SU-DHL-6 (cell line): Measurements from ENCODE around the gene KSR2.

Source experiments
- H2AFZ ChIP-seq: fragments of 200-600 bp; sonication (generic); 2 replicates; pipeline ENCODE4 v1.6.1; 2014; ENCODE audit warnings: low read depth, mild to moderate bottlenecking, moderate library complexity, mixed read lengths, antibody characterized with exemption, low read length; ENCODE audit not compliant: severe bottlenecking
- H3F3A ChIP-seq: fragments of 200-600 bp; shearing (Covaris generic); 2 replicates; pipeline ENCODE4 v1.6.0; 2016; ENCODE audit warnings: antibody characterized with exemption, mild to moderate bottlenecking; ENCODE audit not compliant: insufficient read depth
- H3K27ac ChIP-seq: fragments of 200-600 bp; sonication (generic); 2 replicates; pipeline ENCODE4 v1.5.1; 2016; ENCODE audit warnings: low read depth, mild to moderate bottlenecking, low read length, moderate library complexity, mixed read lengths
- H3K27me3 ChIP-seq: fragments of 200-600 bp; sonication (generic), shearing (Covaris generic); 2 replicates; pipeline ENCODE4 v1.6.0; 2014; ENCODE audit warnings: mild to moderate bottlenecking, low read length
- H3K36me3 ChIP-seq: fragments of 200-600 bp; sonication (generic); 2 replicates; pipeline ENCODE4 v1.6.1; 2014; ENCODE audit warnings: mild to moderate bottlenecking, low read length, mixed read lengths
- H3K4me2 ChIP-seq: fragments of 300-600, 200-600 bp; shearing (Covaris generic), sonication (generic); 2 replicates; pipeline ENCODE4 v1.6.0; 2014; ENCODE audit warnings: low read length, low read depth, mild to moderate bottlenecking; ENCODE audit not compliant: poor library complexity, severe bottlenecking
- H3K4me3 ChIP-seq: fragments of 200-600 bp; sonication (generic); 2 replicates; pipeline ENCODE4 v1.5.1; 2014; ENCODE audit warnings: antibody characterized with exemption, low read length, mild to moderate bottlenecking, mixed read lengths; ENCODE audit not compliant: insufficient read depth, poor library complexity, severe bottlenecking
- H3K79me2 ChIP-seq: fragments of 200-600 bp; sonication (generic); 2 replicates; pipeline ENCODE4 v1.6.1; 2014; ENCODE audit warnings: mild to moderate bottlenecking, low read length, moderate library complexity; ENCODE audit not compliant: insufficient read depth
- H3K9ac ChIP-seq: fragments of 200-600 bp; sonication (generic); 2 replicates; pipeline ENCODE4 v1.7.0; 2014; ENCODE audit warnings: mild to moderate bottlenecking, low read length
- H3K9me2 ChIP-seq: fragments of 200-600 bp; sonication (generic); replicated peaks from 2 replicates; pipeline ENCODE4 v1.6.1; 2014; ENCODE audit warnings: low read length; ENCODE audit not compliant: insufficient read depth
- H3K9me3 ChIP-seq: fragments of 200-600 bp; sonication (generic); 2 replicates; pipeline ENCODE4 v1.6.1; 2014; ENCODE audit warnings: low read length, mixed read lengths; ENCODE audit not compliant: insufficient read depth
- H4K20me1 ChIP-seq: fragments of 200-600 bp; sonication (generic); 2 replicates; pipeline ENCODE4 v1.6.1; 2014; ENCODE audit warnings: low read depth, mild to moderate bottlenecking, antibody characterized with exemption, low read length, moderate library complexity, mixed read lengths
- EZH2phosphoT487 ChIP-seq: fragments of 200-600 bp; sonication (generic), shearing (Covaris generic); conservative IDR thresholded peaks from 2 replicates; pipeline ENCODE4 v1.6.1; 2018; ENCODE audit warnings: mild to moderate bottlenecking, antibody characterized with exemption, low read length, moderate library complexity, mixed read lengths
- TF ChIP-seq, protein P1 (sequence below): fragments of 200-600 bp; sonication (generic); IDR thresholded peaks from one replicate; pipeline ENCODE4 v1.5.1; 2017; ENCODE audit warnings: antibody characterized with exemption, mild to moderate bottlenecking, low read length, moderate library complexity; ENCODE audit not compliant: insufficient read depth, poor library complexity, severe bottlenecking

KSR2 gene

DNA sequence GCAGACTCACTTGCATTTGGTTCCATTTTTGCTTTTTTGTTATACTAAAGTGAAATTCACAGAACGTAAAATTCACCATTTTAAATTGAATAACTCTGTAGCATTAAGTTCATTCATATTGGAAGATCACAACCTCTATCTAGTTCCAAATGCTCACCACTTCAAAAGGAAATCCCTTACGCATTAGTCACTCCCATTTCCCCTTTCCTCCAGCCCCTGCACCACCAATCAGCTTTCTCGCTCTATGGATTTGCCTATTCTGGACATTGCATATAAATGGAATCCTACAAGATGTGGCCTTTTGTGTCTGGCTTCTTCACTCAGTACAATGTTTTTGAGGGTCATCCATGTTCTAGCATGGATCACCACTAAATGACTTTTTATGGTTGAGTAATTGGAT is 294.5 kb downstream of the KSR2 start:
- no peak overlapping the region for H2AFZ ChIP-seq
- 0 out of 2 replicates have a peak, but pooled peaks cover 7% of the 10 kb centered on the region for H3K27me3 ChIP-seq
- H3K79me2 ChIP-seq = no peaks in the 10 kb centered on the region
- H3K36me3 ChIP-seq = no peaks in the 10 kb centered on the region
- TF ChIP-seq, protein P1, sequence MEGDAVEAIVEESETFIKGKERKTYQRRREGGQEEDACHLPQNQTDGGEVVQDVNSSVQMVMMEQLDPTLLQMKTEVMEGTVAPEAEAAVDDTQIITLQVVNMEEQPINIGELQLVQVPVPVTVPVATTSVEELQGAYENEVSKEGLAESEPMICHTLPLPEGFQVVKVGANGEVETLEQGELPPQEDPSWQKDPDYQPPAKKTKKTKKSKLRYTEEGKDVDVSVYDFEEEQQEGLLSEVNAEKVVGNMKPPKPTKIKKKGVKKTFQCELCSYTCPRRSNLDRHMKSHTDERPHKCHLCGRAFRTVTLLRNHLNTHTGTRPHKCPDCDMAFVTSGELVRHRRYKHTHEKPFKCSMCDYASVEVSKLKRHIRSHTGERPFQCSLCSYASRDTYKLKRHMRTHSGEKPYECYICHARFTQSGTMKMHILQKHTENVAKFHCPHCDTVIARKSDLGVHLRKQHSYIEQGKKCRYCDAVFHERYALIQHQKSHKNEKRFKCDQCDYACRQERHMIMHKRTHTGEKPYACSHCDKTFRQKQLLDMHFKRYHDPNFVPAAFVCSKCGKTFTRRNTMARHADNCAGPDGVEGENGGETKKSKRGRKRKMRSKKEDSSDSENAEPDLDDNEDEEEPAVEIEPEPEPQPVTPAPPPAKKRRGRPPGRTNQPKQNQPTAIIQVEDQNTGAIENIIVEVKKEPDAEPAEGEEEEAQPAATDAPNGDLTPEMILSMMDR = no peak
- TF ChIP-seq EZH2phosphoT487 = no peak
- H3K9ac ChIP-seq = no peak overlapping the region
- H3K4me2 ChIP-seq = no peak overlapping the region
- no peaks in the 10 kb centered on the region for H3F3A ChIP-seq
- no peaks in the 10 kb centered on the region for H4K20me1 ChIP-seq
- no peak overlapping the region for H3K4me3 ChIP-seq
- no peaks in the 10 kb centered on the region for H3K9me3 ChIP-seq
- H3K9me2 ChIP-seq = no peaks in the 10 kb centered on the region
- H3K27ac ChIP-seq = no peak overlapping the region

DNA sequence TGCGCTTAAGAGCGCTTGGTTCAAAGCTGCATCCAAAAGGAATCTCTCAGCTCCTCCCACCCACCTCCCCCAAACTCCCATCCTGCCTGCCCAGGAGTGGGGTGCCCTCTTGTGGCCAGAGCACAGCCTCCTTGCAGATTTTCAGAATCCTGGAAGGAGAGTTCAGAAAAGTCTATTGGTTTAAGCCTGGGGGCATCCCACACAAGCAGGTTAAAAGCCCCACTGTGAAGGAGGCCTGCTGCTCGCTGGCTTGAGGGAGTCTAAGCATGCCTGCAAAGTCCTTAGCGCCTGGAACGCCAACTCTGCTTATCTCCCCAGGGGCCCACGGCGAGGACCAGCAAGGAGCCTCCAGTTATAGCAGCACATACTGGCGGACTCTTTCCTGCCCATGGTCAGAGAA is 297.1 kb downstream of the KSR2 start:
- Histone ChIP-seq H3K4me2 (no peak overlapping the region), H3K4me3 (no peak overlapping the region), H3K27me3 (0 out of 2 replicates have a peak, but pooled peaks cover 1% of the 10 kb centered on the region), H3K9ac (no peak overlapping the region), H3K27ac (no peak overlapping the region), H2AFZ (no peak overlapping the region), H3K9me3 (no peaks in the 10 kb centered on the region), H3F3A (no peaks in the 10 kb centered on the region), H3K9me2 (no peaks in the 10 kb centered on the region), H3K36me3 (no peaks in the 10 kb centered on the region), H3K79me2 (no peaks in the 10 kb centered on the region), H4K20me1 (no peaks in the 10 kb centered on the region)
- TF ChIP-seq EZH2phosphoT487 = no peak
- TF ChIP-seq, protein P1 = peak; percentile 48

DNA sequence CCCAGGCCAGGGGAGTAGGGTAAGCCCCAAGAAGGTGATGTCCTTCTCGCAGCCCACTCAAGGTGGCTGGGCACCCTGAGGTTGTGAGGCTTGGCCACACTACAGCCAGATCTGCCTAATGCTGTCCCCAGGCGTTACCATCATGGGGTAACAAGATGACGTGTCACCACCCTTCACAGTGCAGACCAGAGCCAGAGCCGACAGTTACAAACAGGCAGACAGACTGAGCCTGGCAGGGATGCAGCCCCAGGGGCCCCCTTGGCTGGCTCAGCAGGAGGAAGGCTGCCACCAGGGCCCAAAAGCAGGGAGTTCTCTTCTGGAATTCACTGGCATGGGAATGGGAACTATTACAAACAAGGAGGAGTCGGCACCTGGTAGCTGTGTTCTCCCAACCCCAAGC is 304.6 kb downstream of the KSR2 start:
- no peak overlapping the region for H2AFZ ChIP-seq
- TF ChIP-seq, protein P1 = no peak
- TF ChIP-seq EZH2phosphoT487 = no peak
- H3K9me3 ChIP-seq = no peaks in the 10 kb centered on the region
- H3K9ac ChIP-seq = no peak overlapping the region
- H3K36me3 ChIP-seq = no peaks in the 10 kb centered on the region
- no peak overlapping the region for H3K27ac ChIP-seq
- H3F3A ChIP-seq = no peaks in the 10 kb centered on the region
- H3K27me3 ChIP-seq = no peaks in the 10 kb centered on the region
- no peak overlapping the region for H3K4me2 ChIP-seq
- H3K79me2 ChIP-seq = no peaks in the 10 kb centered on the region
- no peaks in the 10 kb centered on the region for H4K20me1 ChIP-seq
- H3K9me2 ChIP-seq = no peaks in the 10 kb centered on the region
- no peak overlapping the region for H3K4me3 ChIP-seq
